Astrocyte (in vitro differentiated cells and primary cell): Measurements from ENCODE around the gene ACOT2.

ENCODE experiments used
- EZH2 ChIP-seq: IDR thresholded peaks from 2 replicates; pipeline ENCODE4 v1.6.1; 2012; ENCODE audit warnings: mild to moderate bottlenecking, low read length, inconsistent platforms; ENCODE audit not compliant: insufficient read depth
- TF ChIP-seq, protein P1 (sequence below): IDR thresholded peaks from 2 replicates; pipeline ENCODE4 v1.5.1; 2011; ENCODE audit warnings: low read depth, mild to moderate bottlenecking, inconsistent platforms, low read length, moderate library complexity; ENCODE audit not compliant: insufficient read depth

- no peak for TF ChIP-seq EZH2
- TF ChIP-seq, protein P1, sequence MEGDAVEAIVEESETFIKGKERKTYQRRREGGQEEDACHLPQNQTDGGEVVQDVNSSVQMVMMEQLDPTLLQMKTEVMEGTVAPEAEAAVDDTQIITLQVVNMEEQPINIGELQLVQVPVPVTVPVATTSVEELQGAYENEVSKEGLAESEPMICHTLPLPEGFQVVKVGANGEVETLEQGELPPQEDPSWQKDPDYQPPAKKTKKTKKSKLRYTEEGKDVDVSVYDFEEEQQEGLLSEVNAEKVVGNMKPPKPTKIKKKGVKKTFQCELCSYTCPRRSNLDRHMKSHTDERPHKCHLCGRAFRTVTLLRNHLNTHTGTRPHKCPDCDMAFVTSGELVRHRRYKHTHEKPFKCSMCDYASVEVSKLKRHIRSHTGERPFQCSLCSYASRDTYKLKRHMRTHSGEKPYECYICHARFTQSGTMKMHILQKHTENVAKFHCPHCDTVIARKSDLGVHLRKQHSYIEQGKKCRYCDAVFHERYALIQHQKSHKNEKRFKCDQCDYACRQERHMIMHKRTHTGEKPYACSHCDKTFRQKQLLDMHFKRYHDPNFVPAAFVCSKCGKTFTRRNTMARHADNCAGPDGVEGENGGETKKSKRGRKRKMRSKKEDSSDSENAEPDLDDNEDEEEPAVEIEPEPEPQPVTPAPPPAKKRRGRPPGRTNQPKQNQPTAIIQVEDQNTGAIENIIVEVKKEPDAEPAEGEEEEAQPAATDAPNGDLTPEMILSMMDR, result no peak
Observed at GRCh38 chr14:73602994-73603393, 34.0 kb downstream of the ACOT2 start.
